A549 (cell line): Measurements from ENCODE around the gene PFN1. TPM values are rescaled to one million over a fixed set of nuclear protein-coding genes. Genes with fewer than 3 reads are reported as not detected.
A peak's percentile ranks its signal among the peaks of the same experiment; 100 is the strongest.

ENCODE experiments used
- ATAC-seq, 2 experiments: fragments of 200-7000 bp in 1 of 2; fragments of >200 bp in 1 of 2; cut with Nextera tagmentation in 1 of 2; cut with Tn5 transposase in 1 of 2; 3 replicates each; pipeline versions ENCODE4 v1.8.0 to v1.9.1; 2018 to 2020; ENCODE audit warnings: mild to moderate bottlenecking in 1 of 2, moderate library complexity in 1 of 2
- CTCF ChIA-PET: fragments of 300-600 bp; sonication (Branson Sonifier 250); formaldehyde crosslinking; extraction: SDS; loops from one replicate; lab custom pipeline; 2021; ENCODE audit warnings: antibody characterized with exemption, inconsistent platforms; lab: Yijun Ruan, JAX
- POLR2A ChIA-PET: fragments of 350-600 bp; formaldehyde crosslinking; extraction: SDS; loops from one replicate; lab custom pipeline; 2021; ENCODE audit warnings: antibody characterized with exemption, inconsistent platforms; lab: Yijun Ruan, JAX
- DNase-seq, 2 experiments: peaks; one replicate each; pipeline versions ENCODE4 v3.0.0 to v3.0.0-alpha.2; 2011 to 2016; ENCODE audit warnings: low read depth in 1 of 2, low spot score in 1 of 2
- FAIRE-seq: peaks from 2 replicates; lab custom pipeline; 2011; peaks lifted over from hg19 to GRCh38; lab: Jason Lieb, UNC
- H3K27ac ChIP-seq, 2 experiments: fragments of >200 bp; sonication (Bioruptor Twin); formaldehyde crosslinking; 3 replicates each; pipeline ENCODE4 v1.5.1; 2016 to 2017
- H3K4me1 ChIP-seq: fragments of >200 bp; sonication (Bioruptor Twin); formaldehyde crosslinking; 3 replicates; pipeline ENCODE4 v1.6.1; 2016
- H3K4me2 ChIP-seq: fragments of >200 bp; sonication (Bioruptor Twin); formaldehyde crosslinking; 3 replicates; pipeline ENCODE4 v1.6.1; 2016
- H3K4me3 ChIP-seq: fragments of >200 bp; sonication (Bioruptor Twin); formaldehyde crosslinking; 3 replicates; pipeline ENCODE4 v1.5.1; 2016
- H3K9me3 ChIP-seq: fragments of >200 bp; sonication (Bioruptor Twin); formaldehyde crosslinking; 3 replicates; pipeline ENCODE4 v1.6.1; 2016
- EP300 ChIP-seq, 2 experiments: fragments of >200 bp; sonication (Bioruptor Twin); formaldehyde crosslinking; IDR thresholded peaks; 2 replicates in 1 of 2; 3 replicates in 1 of 2; pipeline ENCODE4 v1.6.1; 2016 to 2017
- FOSB ChIP-seq: fragments of 250-450 bp; sonication (Bioruptor Pico); IDR thresholded peaks from 2 replicates; pipeline ENCODE4 v1.5.0; 2020; ENCODE audit warnings: mild to moderate bottlenecking, moderate library complexity
- FOSL2 ChIP-seq, 2 experiments: fragments of 450-650 bp in 1 of 2; fragments of >200 bp in 1 of 2; sonication (Bioruptor Twin) in 1 of 2; formaldehyde crosslinking; IDR thresholded peaks; 2 replicates each; pipeline versions ENCODE4 v1.5.0 to v1.6.1; 2016 to 2020; ENCODE audit warnings: mild to moderate bottlenecking in 1 of 2, moderate library complexity in 1 of 2
- HDAC2 ChIP-seq: fragments of 200-600 bp; sonication (generic); IDR thresholded peaks from 2 replicates; pipeline ENCODE4 v1.6.1; 2016
- HEYL ChIP-seq: fragments of 250-450 bp; sonication (Bioruptor Pico); IDR thresholded peaks from 2 replicates; pipeline ENCODE4 v1.8.0; 2021; ENCODE audit warnings: mild to moderate bottlenecking, moderate library complexity
- KDM5A ChIP-seq: fragments of 200-600 bp; sonication (generic); IDR thresholded peaks from 2 replicates; pipeline ENCODE4 v1.6.1; 2016; ENCODE audit warnings: antibody characterized with exemption, mild to moderate bottlenecking
- MAZ ChIP-seq: fragments of 150-350 bp; IDR thresholded peaks from 2 replicates; pipeline ENCODE4 v1.6.1; 2014; ENCODE audit warnings: antibody characterized with exemption, low read depth, low read length, borderline replicate concordance
- NFE2L2 ChIP-seq: fragments of 150-350 bp; conservative IDR thresholded peaks from 2 replicates; pipeline ENCODE4 v1.6.1; 2014; ENCODE audit warnings: low read length
- NPAS2 ChIP-seq: fragments of 250-450 bp; sonication (Bioruptor Pico); IDR thresholded peaks from 2 replicates; pipeline ENCODE4 v1.8.0; 2022; ENCODE audit warnings: mild to moderate bottlenecking, moderate library complexity, borderline replicate concordance
- NR3C1 ChIP-seq: fragments of >200 bp; sonication (Bioruptor Twin); formaldehyde crosslinking; IDR thresholded peaks from 3 replicates; pipeline ENCODE4 v1.6.1; 2017
- PHF8 ChIP-seq: fragments of 200-600 bp; sonication (generic); IDR thresholded peaks from 2 replicates; pipeline ENCODE4 v1.6.1; 2016; ENCODE audit warnings: low read depth, mild to moderate bottlenecking, antibody characterized with exemption, moderate library complexity, borderline replicate concordance
- POLR2A ChIP-seq: IDR thresholded peaks from 2 replicates; pipeline ENCODE4 v1.6.1; 2012; ENCODE audit warnings: mild to moderate bottlenecking, low read length
- POLR2AphosphoS2 ChIP-seq: conservative IDR thresholded peaks from 2 replicates; pipeline ENCODE4 v1.6.1; 2012; ENCODE audit warnings: low read length, improper control_type of control experiment, inconsistent platforms
- RARB ChIP-seq: fragments of 250-450 bp; sonication (Bioruptor Pico); IDR thresholded peaks from 2 replicates; pipeline ENCODE4 v1.8.0; 2021; ENCODE audit warnings: mild to moderate bottlenecking, moderate library complexity
- RNF2 ChIP-seq: fragments of 200-600 bp; sonication (generic); IDR thresholded peaks from 2 replicates; pipeline ENCODE4 v1.6.1; 2016; ENCODE audit warnings: low read depth, mild to moderate bottlenecking, antibody characterized with exemption, moderate library complexity, borderline replicate concordance
- SMC3 ChIP-seq: fragments of >200 bp; sonication (Bioruptor Twin); formaldehyde crosslinking; IDR thresholded peaks from 3 replicates; pipeline ENCODE4 v1.6.1; 2018; ENCODE audit warnings: inconsistent platforms
- TFCP2L1 ChIP-seq: fragments of 250-450 bp; sonication (Bioruptor Pico); IDR thresholded peaks from 2 replicates; pipeline ENCODE4 v1.5.0; 2021; ENCODE audit warnings: mild to moderate bottlenecking
- TP53 ChIP-seq: fragments of 250-450 bp; sonication (Bioruptor Pico); IDR thresholded peaks from 2 replicates; pipeline ENCODE4 v1.5.0; 2021; ENCODE audit warnings: mild to moderate bottlenecking, moderate library complexity
- ZC3H11A ChIP-seq: fragments of 450-650 bp; IDR thresholded peaks from 2 replicates; pipeline ENCODE4 v1.6.1; 2014; ENCODE audit warnings: antibody characterized with exemption, mild to moderate bottlenecking
- ZFP36 ChIP-seq: fragments of 450-650 bp; IDR thresholded peaks from 2 replicates; pipeline ENCODE4 v1.6.1; 2014; ENCODE audit warnings: borderline replicate concordance; ENCODE audit not compliant: partially characterized antibody
- ZNF302 ChIP-seq: fragments of 250-450 bp; sonication (Bioruptor Pico); IDR thresholded peaks from 2 replicates; pipeline ENCODE4 v1.9.0; 2021; ENCODE audit warnings: inconsistent platforms, mild to moderate bottlenecking, moderate library complexity
- WGBS: methylation state at CpG from one replicate; pipeline ENCODE4 v1.1.6; 2017; ENCODE audit errors: missing lambda C conversion rate; 5-methylcytosine and 5-hydroxymethylcytosine counted together
- polyA plus RNA-seq, 4 experiments: library from polyadenylated mRNA; depleted of rRNA in 3 of 4; stranded (reverse); fragments of >200 nt; fragmentation: RNase III in 1 of 4; extraction: RNeasy Plus Mini Kit Qiagen cat#74134 plus additional on column Dnase treatment in 1 of 4; gene quantifications; 2 replicates in 3 of 4; 3 replicates in 1 of 4; pipeline ENCODE4 v1.2.3, GENCODE V29; 2011 to 2017
- TF ChIP-seq, protein P1 (sequence below): fragments of >200 bp; sonication (Bioruptor Twin); formaldehyde crosslinking; IDR thresholded peaks from 3 replicates; pipeline ENCODE4 v1.5.1; 2016
- TF ChIP-seq, protein P2 (sequence below): fragments of 250-450 bp; sonication (Bioruptor Pico); IDR thresholded peaks from 2 replicates; pipeline ENCODE4 v1.5.0; 2021; ENCODE audit warnings: mild to moderate bottlenecking, moderate library complexity, borderline replicate concordance
- TF ChIP-seq, protein P3 (sequence below): fragments of >200 bp; sonication (Bioruptor Twin); formaldehyde crosslinking; IDR thresholded peaks from 3 replicates; pipeline ENCODE4 v1.6.1; 2016

PFN1 gene
- polyA plus RNA-seq, 2 of the 4 experiments (the other 2 are of a cell fraction) = 1,732 to 3,230 TPM

DNA sequence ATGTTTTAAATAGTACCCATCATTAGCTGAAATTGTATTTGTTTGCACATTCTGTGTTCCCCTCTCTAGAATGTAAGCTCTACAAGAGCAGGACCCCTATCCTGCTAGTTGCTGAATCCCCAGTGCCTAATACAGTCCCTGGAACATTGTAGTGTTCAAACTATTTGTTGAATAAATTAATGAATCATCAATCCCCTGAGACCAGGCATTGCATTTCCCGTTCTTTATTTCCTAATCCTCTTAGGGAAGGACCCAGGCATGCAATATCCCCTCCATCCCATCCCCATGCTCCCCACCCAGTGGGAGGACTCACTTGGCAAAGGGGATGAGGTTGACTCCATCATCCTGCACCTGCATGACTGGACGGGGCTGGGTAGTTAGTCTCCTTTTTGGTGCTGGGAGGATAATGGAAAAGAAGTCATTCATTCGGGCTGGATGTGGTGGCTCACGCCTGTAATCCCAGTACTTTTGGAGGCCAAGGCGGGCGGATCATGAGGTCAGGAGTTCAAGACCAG, 45.8 kb upstream of the PFN1 start:
- no peak overlapping the region for H3K4me2 ChIP-seq
- H3K4me1 ChIP-seq = peaks cover 11% of the 10 kb centered on the region
- no peak for TF ChIP-seq NFE2L2
- TF ChIP-seq POLR2AphosphoS2 = no peak
- H3K4me3 ChIP-seq = no peak overlapping the region
- ATAC-seq = no peak
- no peak for DNase-seq
- POLR2A ChIA-PET = no interaction called here
- no peak for FAIRE-seq
- CTCF ChIA-PET = interaction anchor here (0.6 to 4.9 kb wide), 7 partner anchors 7 to 91 kb away, joined by 3 to 30 read pairs (median 7); partner anchors contain the start of genes CAMTA2 and CHRNE
- WGBS = 84% methylated on average over 6 of the region's 6 CpGs
- H3K9me3 ChIP-seq = no peaks in the 10 kb centered on the region
- H3K27ac ChIP-seq = no peak overlapping the region

DNA sequence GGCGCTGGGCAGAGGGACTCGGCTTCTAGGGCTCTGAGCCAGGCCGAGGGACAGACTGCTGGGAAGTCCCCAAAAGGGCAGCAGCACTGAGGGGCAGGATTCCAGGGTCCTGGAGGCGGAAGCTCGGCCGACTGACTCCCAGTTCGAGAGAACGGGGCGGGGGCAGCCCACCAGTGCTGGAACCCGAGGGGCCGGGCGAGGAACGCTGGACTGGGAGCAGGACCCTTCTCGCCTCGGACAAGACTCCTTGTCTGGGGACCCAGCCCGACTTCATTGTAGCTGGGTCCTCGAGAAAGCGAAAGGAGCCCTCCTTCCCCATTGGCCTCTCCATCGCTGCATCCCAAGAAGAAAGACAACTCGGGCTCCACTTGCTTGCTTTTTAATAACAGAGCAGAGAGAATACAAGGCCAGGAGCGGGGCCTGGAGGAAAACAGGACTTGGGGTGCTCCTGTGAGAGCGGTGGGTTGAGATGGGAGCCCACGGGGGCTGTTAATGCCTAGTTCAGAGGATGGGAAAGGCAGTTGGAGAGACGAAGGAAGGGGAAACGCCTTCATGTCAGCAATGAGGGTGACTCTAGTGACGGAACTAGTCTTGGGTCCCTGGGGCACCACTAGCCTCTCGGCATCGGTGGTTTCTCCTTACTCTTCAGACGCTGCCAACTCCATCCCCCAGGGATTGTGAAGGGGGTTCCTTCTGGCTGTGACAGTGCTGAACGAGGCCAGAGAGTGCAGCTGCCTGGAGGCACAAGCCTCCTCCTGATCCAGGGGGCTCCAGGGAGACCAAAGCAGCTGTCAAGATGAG, 39.6 kb upstream of the PFN1 start:
- no peaks in the 10 kb centered on the region for H3K9me3 ChIP-seq
- peak overlapping the region; percentile 78 for H3K4me3 ChIP-seq
- 36% methylated on average over 30 of the region's 30 CpGs for WGBS
- H3K4me2 ChIP-seq = peak overlapping the region; percentile 89
- ChIA-PET CTCF (interaction anchor here (0.6 to 6.5 kb wide), 39 partner anchors 7 to 471 kb away, joined by 3 to 148 read pairs (median 6); partner anchors contain the start of genes CHRNE, ENO3, INCA1 and KIF1C), POLR2A (interaction anchor here (0.9 to 3.0 kb wide), 5 partner anchors 10 to 198 kb away, joined by 3 to 17 read pairs (median 13); partner anchors contain the start of genes INCA1, KIF1C, RNF167 and SLC25A11)
- H3K27ac ChIP-seq = peak overlapping the region; percentile 88 to 91
- ATAC-seq (no peak), DNase-seq (peak in 1 of 2 experiments; percentile 32), FAIRE-seq (no peak)
- TF ChIP-seq TP53 (CRISPR knock-in tag) (no peak), ZNF302 (CRISPR knock-in tag) (no peak), RNF2 (no peak), NR3C1 (no peak), PHF8 (no peak), HDAC2 (no peak)
- peaks cover 21% of the 10 kb centered on the region for H3K4me1 ChIP-seq

DNA sequence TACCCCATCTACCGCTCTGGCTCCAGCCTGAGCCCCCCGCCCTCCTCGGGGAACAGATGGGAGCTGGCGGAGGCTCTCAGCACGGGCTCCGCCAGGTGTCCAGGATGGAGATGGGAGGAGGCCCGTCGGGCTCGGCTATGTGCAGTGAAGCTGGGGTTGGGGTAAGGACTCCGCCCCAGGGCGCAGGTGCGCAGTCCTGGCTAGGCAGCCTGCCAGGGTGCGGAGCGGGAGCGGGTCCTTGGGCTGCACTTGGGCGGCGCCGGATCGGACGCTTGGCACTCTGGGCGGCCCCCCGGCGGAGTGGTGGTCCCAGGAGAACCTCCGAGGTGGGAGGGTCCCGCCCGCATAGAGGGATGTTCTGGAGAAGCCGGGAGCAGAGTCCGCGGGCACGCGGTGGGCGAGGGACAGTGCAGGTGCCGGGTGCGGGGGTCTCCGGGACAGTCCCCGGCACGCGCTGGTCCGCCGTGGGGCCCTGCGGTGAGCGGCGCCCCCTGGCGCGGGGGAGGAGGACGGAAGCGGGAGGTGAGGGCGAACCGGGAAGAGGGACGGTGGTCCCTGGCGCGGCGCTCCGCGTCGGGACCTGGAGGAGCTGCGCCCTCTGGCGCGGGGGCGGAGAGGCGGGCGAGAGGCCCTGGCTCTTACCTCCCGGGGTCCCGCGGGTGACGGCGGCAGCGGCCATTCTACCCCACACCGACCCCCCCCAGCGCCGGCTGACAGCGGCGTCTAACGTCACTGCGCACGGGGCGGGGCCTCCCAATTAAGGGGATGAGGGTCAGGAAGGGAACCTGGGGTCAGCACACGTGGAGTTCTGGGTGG, 38.8 kb upstream of the PFN1 start, which contains the start of gene CAMTA2:
Gene CAMTA2 (minus strand): TSS at position 725 of the 816 bp plus-strand sequence. CDS start 1,453 bp downstream, outside the sequence.
- peak within 1 kb of the TSS; percentile 88 to 91 for H3K27ac ChIP-seq
- peak within 1 kb of the TSS; percentile 78 for H3K4me3 ChIP-seq
- H3K4me1 ChIP-seq = peaks cover 21% of the 10 kb centered on the region
- no peaks in the 10 kb centered on the region for H3K9me3 ChIP-seq
- DNase-seq (peak; percentile 87 to 90), FAIRE-seq (no peak), ATAC-seq (peak; percentile 89)
- 2% methylated on average over 44 of the region's 78 CpGs for WGBS
- CTCF ChIA-PET = interaction anchor here (0.6 to 6.5 kb wide), 47 partner anchors 8 to 470 kb away, joined by 3 to 148 read pairs (median 6); partner anchors contain the start of genes CHRNE, ENO3, INCA1 and KIF1C
- POLR2A ChIA-PET = interaction anchor here (0.9 to 3.0 kb wide), 6 partner anchors 11 to 197 kb away, joined by 3 to 17 read pairs (median 10); partner anchors contain the start of genes INCA1, KIF1C, PFN1 and RNF167
- H3K4me2 ChIP-seq = peak within 1 kb of the TSS; percentile 89
- peak; percentile 71 for TF ChIP-seq SMC3
- TF ChIP-seq, protein P1, sequence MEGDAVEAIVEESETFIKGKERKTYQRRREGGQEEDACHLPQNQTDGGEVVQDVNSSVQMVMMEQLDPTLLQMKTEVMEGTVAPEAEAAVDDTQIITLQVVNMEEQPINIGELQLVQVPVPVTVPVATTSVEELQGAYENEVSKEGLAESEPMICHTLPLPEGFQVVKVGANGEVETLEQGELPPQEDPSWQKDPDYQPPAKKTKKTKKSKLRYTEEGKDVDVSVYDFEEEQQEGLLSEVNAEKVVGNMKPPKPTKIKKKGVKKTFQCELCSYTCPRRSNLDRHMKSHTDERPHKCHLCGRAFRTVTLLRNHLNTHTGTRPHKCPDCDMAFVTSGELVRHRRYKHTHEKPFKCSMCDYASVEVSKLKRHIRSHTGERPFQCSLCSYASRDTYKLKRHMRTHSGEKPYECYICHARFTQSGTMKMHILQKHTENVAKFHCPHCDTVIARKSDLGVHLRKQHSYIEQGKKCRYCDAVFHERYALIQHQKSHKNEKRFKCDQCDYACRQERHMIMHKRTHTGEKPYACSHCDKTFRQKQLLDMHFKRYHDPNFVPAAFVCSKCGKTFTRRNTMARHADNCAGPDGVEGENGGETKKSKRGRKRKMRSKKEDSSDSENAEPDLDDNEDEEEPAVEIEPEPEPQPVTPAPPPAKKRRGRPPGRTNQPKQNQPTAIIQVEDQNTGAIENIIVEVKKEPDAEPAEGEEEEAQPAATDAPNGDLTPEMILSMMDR = peak; percentile 98
- TF ChIP-seq POLR2AphosphoS2 = no peak
- no peak for TF ChIP-seq NPAS2
- TF ChIP-seq KDM5A = peak; percentile 75
- no peak for TF ChIP-seq FOSL2 (IDR thresholded peaks at IDR 0.05)
- no peak for TF ChIP-seq FOSL2 (CRISPR knock-in tag; IDR thresholded peaks at IDR 0.05)
- TF ChIP-seq EP300 (IDR thresholded peaks at IDR 0.05) = no peak
- TF ChIP-seq, protein P2, sequence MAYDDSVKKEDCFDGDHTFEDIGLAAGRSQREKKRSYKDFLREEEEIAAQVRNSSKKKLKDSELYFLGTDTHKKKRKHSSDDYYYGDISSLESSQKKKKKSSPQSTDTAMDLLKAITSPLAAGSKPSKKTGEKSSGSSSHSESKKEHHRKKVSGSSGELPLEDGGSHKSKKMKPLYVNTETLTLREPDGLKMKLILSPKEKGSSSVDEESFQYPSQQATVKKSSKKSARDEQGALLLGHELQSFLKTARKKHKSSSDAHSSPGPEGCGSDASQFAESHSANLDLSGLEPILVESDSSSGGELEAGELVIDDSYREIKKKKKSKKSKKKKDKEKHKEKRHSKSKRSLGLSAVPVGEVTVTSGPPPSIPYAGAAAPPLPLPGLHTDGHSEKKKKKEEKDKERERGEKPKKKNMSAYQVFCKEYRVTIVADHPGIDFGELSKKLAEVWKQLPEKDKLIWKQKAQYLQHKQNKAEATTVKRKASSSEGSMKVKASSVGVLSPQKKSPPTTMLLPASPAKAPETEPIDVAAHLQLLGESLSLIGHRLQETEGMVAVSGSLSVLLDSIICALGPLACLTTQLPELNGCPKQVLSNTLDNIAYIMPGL (CRISPR knock-in tag) = peak; percentile 98
- no peak for TF ChIP-seq ZFP36
- no peak for TF ChIP-seq ZNF302 (CRISPR knock-in tag)
- TF ChIP-seq, protein P3, sequence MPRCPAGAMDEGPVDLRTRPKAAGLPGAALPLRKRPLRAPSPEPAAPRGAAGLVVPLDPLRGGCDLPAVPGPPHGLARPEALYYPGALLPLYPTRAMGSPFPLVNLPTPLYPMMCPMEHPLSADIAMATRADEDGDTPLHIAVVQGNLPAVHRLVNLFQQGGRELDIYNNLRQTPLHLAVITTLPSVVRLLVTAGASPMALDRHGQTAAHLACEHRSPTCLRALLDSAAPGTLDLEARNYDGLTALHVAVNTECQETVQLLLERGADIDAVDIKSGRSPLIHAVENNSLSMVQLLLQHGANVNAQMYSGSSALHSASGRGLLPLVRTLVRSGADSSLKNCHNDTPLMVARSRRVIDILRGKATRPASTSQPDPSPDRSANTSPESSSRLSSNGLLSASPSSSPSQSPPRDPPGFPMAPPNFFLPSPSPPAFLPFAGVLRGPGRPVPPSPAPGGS = 0 out of 3 replicates have a peak, but pooled peaks have one; percentile 59
- no peak for TF ChIP-seq FOSB (CRISPR knock-in tag)
- TF ChIP-seq HEYL = no peak
- TF ChIP-seq NR3C1 = no peak
- peak; percentile 54 for TF ChIP-seq POLR2A
- TF ChIP-seq ZC3H11A = no peak
- TF ChIP-seq PHF8 = peak; percentile 66; the same call in 1 of the 2 replicates
- TF ChIP-seq MAZ = peak; percentile 62; the same call in 1 of the 2 replicates
- peak; percentile 64; the same call in 1 of the 2 replicates for TF ChIP-seq TFCP2L1 (CRISPR knock-in tag)
- no peak for TF ChIP-seq RARB (CRISPR knock-in tag)
